SK-N-SH treated with all-trans-retinoic acid at 6 μM for 48 hours (cell line): Measurements from ENCODE around the gene GATA5.

Source experiments
- ATAC-seq: fragments of 200-7000 bp; cut with Tn5 transposase; 3 replicates; pipeline ENCODE4 v1.9.1; 2020; ENCODE audit warnings: mild to moderate bottlenecking, moderate library complexity
- ARNTL ChIP-seq: fragments of 450-650 bp; formaldehyde crosslinking; IDR thresholded peaks from 2 replicates; pipeline ENCODE4 v1.5.0; 2020; ENCODE audit warnings: low read depth, mild to moderate bottlenecking, moderate library complexity, borderline replicate concordance
- BACH2 ChIP-seq: fragments of 250-450 bp; sonication (Bioruptor Pico); IDR thresholded peaks from 2 replicates; pipeline ENCODE4 v1.9.0; 2021; ENCODE audit warnings: mild to moderate bottlenecking, borderline replicate concordance
- CSDC2 ChIP-seq: fragments of 250-450 bp; sonication (Bioruptor Pico); IDR thresholded peaks from 2 replicates; pipeline ENCODE4 v1.5.0; 2020; ENCODE audit warnings: mild to moderate bottlenecking, moderate library complexity
- ESRRG ChIP-seq: fragments of 250-450 bp; sonication (Bioruptor Pico); IDR thresholded peaks from 2 replicates; pipeline ENCODE4 v1.6.1; 2021; ENCODE audit warnings: mild to moderate bottlenecking
- GLIS3 ChIP-seq: fragments of 250-450 bp; sonication (Bioruptor Pico); IDR thresholded peaks from 2 replicates; pipeline ENCODE4 v1.5.0; 2020; ENCODE audit warnings: mild to moderate bottlenecking, moderate library complexity
- ISL1 ChIP-seq: fragments of 250-450 bp; sonication (Bioruptor Pico); IDR thresholded peaks from 2 replicates; pipeline ENCODE4 v2.1.2; 2022; ENCODE audit warnings: mild to moderate bottlenecking, moderate library complexity
- OSR1 ChIP-seq: fragments of 250-450 bp; sonication (Bioruptor Pico); IDR thresholded peaks from 2 replicates; pipeline ENCODE4 v1.8.0; 2022; ENCODE audit warnings: moderate library complexity, mild to moderate bottlenecking, inconsistent platforms
- PPARA ChIP-seq: fragments of 250-450 bp; sonication (Bioruptor Pico); IDR thresholded peaks from 2 replicates; pipeline ENCODE4 v1.5.0; 2020; ENCODE audit warnings: mild to moderate bottlenecking, borderline replicate concordance
- RARB ChIP-seq: fragments of 250-450 bp; sonication (Bioruptor Pico); IDR thresholded peaks from 2 replicates; pipeline ENCODE4 v1.8.0; 2021; ENCODE audit warnings: mild to moderate bottlenecking, moderate library complexity
- SNAI2 ChIP-seq: fragments of 250-450 bp; sonication (Bioruptor Pico); IDR thresholded peaks from 2 replicates; pipeline ENCODE4 v1.5.0; 2020; ENCODE audit warnings: mild to moderate bottlenecking, moderate library complexity
- TCF4 ChIP-seq: fragments of 250-450 bp; sonication (Bioruptor Pico); IDR thresholded peaks from 2 replicates; pipeline ENCODE4 v1.8.0; 2021; ENCODE audit warnings: mild to moderate bottlenecking, moderate library complexity, borderline replicate concordance
- TOX ChIP-seq: fragments of 250-450 bp; sonication (Bioruptor Pico); IDR thresholded peaks from 2 replicates; pipeline ENCODE4 v1.8.0; 2021; ENCODE audit warnings: mild to moderate bottlenecking, moderate library complexity, borderline replicate concordance
- ZC3H10 ChIP-seq: fragments of 250-450 bp; sonication (Bioruptor Pico); IDR thresholded peaks from 2 replicates; pipeline ENCODE4 v1.5.1; 2021; ENCODE audit warnings: mild to moderate bottlenecking, moderate library complexity
- ZFP3 ChIP-seq: fragments of 250-450 bp; sonication (Bioruptor Pico); IDR thresholded peaks from 2 replicates; pipeline ENCODE4 v1.5.0; 2020; ENCODE audit warnings: mild to moderate bottlenecking, moderate library complexity
- ZNF565 ChIP-seq: fragments of 450-650 bp; formaldehyde crosslinking; conservative IDR thresholded peaks from 2 replicates; pipeline ENCODE4 v1.5.0; 2020; ENCODE audit warnings: low read depth, mild to moderate bottlenecking, moderate library complexity
- ZNF70 ChIP-seq: fragments of 450-650 bp; formaldehyde crosslinking; IDR thresholded peaks from 2 replicates; pipeline ENCODE4 v1.5.0; 2020; ENCODE audit warnings: mild to moderate bottlenecking, moderate library complexity
- ZNF8 ChIP-seq: fragments of 450-650 bp; formaldehyde crosslinking; IDR thresholded peaks from 2 replicates; pipeline ENCODE4 v1.5.0; 2020; ENCODE audit warnings: mild to moderate bottlenecking, moderate library complexity
- TF ChIP-seq, protein P1 (sequence below): fragments of 250-450 bp; sonication (Bioruptor Pico); IDR thresholded peaks from 2 replicates; pipeline ENCODE4 v1.5.1; 2021; ENCODE audit warnings: mild to moderate bottlenecking, moderate library complexity
- TF ChIP-seq, protein P2 (sequence below): fragments of 250-450 bp; sonication (Bioruptor Pico); IDR thresholded peaks from 2 replicates; pipeline ENCODE4 v1.5.0; 2020; ENCODE audit warnings: mild to moderate bottlenecking, moderate library complexity
- TF ChIP-seq, protein P3 (sequence below): fragments of 250-450 bp; sonication (Bioruptor Pico); IDR thresholded peaks from 2 replicates; pipeline ENCODE4 v1.8.0; 2020; ENCODE audit warnings: mild to moderate bottlenecking, moderate library complexity, borderline replicate concordance
- TF ChIP-seq, protein P4 (sequence below): fragments of 250-450 bp; sonication (Bioruptor Pico); IDR thresholded peaks from 2 replicates; pipeline ENCODE4 v1.8.0; 2021; ENCODE audit warnings: low read depth, mild to moderate bottlenecking, moderate library complexity, borderline replicate concordance

Gene GATA5

DNA sequence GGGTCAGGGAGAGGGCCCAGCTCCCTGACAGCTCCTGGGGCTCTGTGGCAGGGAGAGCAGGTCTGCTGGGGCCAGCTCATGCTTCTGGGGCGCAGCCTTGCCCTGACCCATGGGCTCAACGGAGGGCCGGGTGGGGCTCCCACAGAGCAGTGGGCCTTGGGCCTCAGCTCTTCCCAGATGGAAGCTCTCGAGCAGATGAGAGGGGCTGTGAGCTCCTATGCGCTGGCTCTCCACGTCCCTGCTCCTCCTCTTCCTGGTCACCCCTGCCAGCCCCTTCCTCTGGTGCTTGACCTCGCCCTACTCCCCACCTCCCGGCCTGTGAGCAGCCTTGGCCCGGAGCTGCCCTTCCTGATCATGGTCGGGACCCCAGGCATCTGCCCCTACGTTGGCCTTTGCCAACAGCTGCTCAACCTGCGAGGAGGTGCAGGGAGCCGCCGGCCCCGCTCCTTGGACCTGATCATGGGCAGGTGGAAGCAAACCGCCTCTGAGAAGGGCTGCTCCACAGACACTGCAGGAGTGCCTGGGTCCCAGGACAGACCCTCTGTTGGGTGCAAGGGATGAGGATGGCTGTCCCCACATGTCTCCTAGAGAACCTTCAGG is 26.8 kb upstream of the GATA5 start:
- ATAC-seq, result no peak
- TF ChIP-seq SNAI2 (CRISPR knock-in tag), result no peak
- no peak for TF ChIP-seq ZNF70 (CRISPR knock-in tag)
- no peak for TF ChIP-seq TCF4
- TF ChIP-seq ZC3H10 (CRISPR knock-in tag), result no peak
- no peak for TF ChIP-seq PPARA (CRISPR knock-in tag)
- TF ChIP-seq, all 23 proteins: peak for 0

DNA sequence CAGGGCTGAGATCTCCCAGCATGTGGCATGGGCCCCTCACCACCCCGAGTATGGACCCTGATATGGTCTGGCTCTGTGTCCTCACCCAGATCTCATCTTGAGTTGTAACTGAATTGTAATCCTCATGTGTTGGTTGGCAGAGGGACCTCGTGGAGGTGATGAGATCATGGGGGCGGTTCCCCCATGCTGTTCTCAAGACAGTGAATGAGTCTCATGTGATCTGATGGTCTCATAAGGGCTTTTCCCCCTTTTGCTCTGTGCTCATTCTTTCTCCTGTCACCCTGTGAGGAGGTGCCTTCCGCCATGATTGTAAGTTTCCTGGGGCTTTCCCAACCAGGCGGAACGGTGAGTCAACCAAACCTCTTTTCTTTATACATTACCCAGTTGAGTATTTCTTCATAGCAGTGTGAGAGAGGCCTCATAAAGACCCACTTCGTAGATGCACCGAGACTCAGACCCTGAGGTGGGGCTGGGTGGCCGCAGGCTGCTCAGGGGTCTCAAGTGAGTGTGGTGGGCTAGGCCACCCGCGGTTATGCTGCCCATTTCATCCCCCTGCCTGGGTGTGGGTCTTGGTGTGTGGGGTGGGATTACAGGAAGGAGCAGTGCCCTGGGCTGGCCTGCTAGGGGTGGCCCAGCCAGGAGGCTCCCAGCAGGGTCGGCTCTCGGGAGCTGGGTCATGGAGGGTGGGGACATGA is 26.2 kb upstream of the GATA5 start:
- no peak for TF ChIP-seq TCF4
- TF ChIP-seq OSR1 (CRISPR knock-in tag), result no peak
- no peak for TF ChIP-seq PPARA (CRISPR knock-in tag)
- no peak for TF ChIP-seq ZNF565 (CRISPR knock-in tag)
- no peak for TF ChIP-seq ZNF70 (CRISPR knock-in tag)
- TF ChIP-seq, all 23 proteins: peak for 0
- no peak for ATAC-seq

DNA sequence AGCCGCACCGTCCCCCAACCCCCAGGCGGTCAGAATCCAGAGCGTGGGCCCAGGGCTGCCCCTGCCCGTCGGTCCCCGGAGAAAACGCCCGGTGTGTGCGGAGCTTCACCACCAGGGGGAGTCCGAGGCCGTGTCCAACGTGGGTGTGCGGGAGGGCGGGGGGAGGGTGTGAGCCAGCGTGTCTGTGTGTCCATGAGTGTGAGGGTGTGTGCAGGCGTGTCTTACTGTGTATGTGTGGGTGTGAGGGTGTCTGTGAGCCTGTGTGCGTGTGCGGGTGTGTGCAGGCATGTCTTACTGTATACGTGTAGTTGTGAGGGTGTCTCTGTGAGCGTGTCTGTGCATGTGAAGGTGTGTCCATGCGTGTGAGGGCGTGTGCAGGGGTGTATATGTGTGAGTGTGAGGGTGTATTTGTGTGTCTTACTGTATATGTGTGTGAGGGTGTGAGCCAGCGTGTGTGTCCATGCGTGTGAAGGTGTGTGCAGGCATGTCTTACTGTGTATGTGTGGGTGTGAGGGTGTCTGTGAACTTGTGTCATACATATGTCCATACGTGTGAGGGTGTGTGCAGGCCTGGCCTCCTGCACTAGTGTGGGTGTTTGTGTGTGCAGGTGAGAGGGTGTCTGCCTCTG is 24.6 kb upstream of the GATA5 start:
- peak; percentile 85 for ATAC-seq

DNA sequence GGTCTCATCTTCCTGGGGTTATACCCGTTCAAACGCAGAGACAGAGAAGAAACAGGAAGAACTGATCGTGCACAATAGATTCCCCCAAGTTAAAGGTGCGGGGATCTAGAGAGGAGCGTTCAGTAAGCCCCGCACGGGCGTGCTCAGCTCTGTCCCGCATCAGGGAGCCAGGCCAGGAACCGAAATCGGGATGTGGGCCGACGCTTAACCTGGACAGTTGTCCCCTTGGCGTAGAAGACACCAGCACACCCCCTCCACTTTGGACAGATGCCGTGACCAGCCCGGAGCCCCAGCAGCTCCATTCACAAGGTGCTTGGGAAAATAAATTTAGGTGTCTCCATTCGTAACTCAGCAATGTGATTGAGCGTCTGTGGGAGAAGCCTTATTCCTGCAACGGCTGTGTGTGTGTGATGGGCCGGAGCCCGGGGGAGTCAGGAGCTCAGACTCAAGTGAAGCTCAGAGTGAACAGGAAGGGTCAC is 24.0 kb upstream of the GATA5 start:
- TF ChIP-seq ARNTL (CRISPR knock-in tag) (no peak), TOX (CRISPR knock-in tag) (no peak), ZNF8 (CRISPR knock-in tag) (no peak), ZNF565 (CRISPR knock-in tag) (no peak), ZC3H10 (CRISPR knock-in tag) (no peak), RARB (CRISPR knock-in tag) (no peak), PPARA (CRISPR knock-in tag) (no peak), OSR1 (CRISPR knock-in tag) (no peak), ZFP3 (CRISPR knock-in tag) (no peak), CSDC2 (no peak), BACH2 (CRISPR knock-in tag) (no peak), ISL1 (CRISPR knock-in tag) (no peak), ZNF70 (CRISPR knock-in tag) (no peak), TCF4 (no peak), ESRRG (CRISPR knock-in tag) (no peak), GLIS3 (CRISPR knock-in tag) (no peak)
- TF ChIP-seq, protein P1, sequence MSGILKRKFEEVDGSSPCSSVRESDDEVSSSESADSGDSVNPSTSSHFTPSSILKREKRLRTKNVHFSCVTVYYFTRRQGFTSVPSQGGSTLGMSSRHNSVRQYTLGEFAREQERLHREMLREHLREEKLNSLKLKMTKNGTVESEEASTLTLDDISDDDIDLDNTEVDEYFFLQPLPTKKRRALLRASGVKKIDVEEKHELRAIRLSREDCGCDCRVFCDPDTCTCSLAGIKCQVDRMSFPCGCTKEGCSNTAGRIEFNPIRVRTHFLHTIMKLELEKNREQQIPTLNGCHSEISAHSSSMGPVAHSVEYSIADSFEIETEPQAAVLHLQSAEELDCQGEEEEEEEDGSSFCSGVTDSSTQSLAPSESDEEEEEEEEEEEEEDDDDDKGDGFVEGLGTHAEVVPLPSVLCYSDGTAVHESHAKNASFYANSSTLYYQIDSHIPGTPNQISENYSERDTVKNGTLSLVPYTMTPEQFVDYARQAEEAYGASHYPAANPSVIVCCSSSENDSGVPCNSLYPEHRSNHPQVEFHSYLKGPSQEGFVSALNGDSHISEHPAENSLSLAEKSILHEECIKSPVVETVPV (CRISPR knock-in tag), result no peak
- TF ChIP-seq, protein P2, sequence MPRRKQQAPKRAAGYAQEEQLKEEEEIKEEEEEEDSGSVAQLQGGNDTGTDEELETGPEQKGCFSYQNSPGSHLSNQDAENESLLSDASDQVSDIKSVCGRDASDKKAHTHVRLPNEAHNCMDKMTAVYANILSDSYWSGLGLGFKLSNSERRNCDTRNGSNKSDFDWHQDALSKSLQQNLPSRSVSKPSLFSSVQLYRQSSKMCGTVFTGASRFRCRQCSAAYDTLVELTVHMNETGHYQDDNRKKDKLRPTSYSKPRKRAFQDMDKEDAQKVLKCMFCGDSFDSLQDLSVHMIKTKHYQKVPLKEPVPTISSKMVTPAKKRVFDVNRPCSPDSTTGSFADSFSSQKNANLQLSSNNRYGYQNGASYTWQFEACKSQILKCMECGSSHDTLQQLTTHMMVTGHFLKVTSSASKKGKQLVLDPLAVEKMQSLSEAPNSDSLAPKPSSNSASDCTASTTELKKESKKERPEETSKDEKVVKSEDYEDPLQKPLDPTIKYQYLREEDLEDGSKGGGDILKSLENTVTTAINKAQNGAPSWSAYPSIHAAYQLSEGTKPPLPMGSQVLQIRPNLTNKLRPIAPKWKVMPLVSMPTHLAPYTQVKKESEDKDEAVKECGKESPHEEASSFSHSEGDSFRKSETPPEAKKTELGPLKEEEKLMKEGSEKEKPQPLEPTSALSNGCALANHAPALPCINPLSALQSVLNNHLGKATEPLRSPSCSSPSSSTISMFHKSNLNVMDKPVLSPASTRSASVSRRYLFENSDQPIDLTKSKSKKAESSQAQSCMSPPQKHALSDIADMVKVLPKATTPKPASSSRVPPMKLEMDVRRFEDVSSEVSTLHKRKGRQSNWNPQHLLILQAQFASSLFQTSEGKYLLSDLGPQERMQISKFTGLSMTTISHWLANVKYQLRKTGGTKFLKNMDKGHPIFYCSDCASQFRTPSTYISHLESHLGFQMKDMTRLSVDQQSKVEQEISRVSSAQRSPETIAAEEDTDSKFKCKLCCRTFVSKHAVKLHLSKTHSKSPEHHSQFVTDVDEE (CRISPR knock-in tag), result no peak
- TF ChIP-seq, protein P3, sequence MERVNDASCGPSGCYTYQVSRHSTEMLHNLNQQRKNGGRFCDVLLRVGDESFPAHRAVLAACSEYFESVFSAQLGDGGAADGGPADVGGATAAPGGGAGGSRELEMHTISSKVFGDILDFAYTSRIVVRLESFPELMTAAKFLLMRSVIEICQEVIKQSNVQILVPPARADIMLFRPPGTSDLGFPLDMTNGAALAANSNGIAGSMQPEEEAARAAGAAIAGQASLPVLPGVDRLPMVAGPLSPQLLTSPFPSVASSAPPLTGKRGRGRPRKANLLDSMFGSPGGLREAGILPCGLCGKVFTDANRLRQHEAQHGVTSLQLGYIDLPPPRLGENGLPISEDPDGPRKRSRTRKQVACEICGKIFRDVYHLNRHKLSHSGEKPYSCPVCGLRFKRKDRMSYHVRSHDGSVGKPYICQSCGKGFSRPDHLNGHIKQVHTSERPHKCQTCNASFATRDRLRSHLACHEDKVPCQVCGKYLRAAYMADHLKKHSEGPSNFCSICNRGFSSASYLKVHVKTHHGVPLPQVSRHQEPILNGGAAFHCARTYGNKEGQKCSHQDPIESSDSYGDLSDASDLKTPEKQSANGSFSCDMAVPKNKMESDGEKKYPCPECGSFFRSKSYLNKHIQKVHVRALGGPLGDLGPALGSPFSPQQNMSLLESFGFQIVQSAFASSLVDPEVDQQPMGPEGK, result no peak
- TF ChIP-seq, protein P4, sequence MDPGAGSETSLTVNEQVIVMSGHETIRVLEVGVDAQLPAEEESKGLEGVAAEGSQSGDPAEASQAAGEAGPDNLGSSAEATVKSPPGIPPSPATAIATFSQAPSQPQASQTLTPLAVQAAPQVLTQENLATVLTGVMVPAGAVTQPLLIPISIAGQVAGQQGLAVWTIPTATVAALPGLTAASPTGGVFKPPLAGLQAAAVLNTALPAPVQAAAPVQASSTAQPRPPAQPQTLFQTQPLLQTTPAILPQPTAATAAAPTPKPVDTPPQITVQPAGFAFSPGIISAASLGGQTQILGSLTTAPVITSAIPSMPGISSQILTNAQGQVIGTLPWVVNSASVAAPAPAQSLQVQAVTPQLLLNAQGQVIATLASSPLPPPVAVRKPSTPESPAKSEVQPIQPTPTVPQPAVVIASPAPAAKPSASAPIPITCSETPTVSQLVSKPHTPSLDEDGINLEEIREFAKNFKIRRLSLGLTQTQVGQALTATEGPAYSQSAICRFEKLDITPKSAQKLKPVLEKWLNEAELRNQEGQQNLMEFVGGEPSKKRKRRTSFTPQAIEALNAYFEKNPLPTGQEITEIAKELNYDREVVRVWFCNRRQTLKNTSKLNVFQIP (CRISPR knock-in tag), result no peak
- ATAC-seq, result no peak; the same call in 1 of the 3 replicates

More for the DNA sequence above, 24.6 kb upstream of the GATA5 start:
- no peak for TF ChIP-seq RARB (CRISPR knock-in tag)
